IMR-90 (cell line): ENCODE data around the gene MACC1. TPM values are rescaled to one million over a fixed set of nuclear protein-coding genes. Genes with fewer than 3 reads are reported as not detected.
"Not testable (repeated sequence)": the region's sequence is repeated elsewhere in the genome, so short reads cannot be mapped to it uniquely, and the experiment has no call there.

Experiments used
- ATAC-seq: fragments of 200-7000 bp; cut with Tn5 transposase; 2 replicates; pipeline ENCODE4 v1.9.1; 2020; ENCODE audit warnings: low read depth, mild to moderate bottlenecking, moderate library complexity
- BruUV-seq: library from RNA; stranded (reverse); fragments of 400-500 nt; replicated peaks from 2 replicates; lab custom pipeline; 2021; lab: Mats Ljungman, UMichigan
- CTCF ChIA-PET: fragments of 300-600 bp; formaldehyde crosslinking; extraction: SDS; loops from one replicate; lab custom pipeline; 2021; ENCODE audit warnings: antibody characterized with exemption; lab: Yijun Ruan, JAX
- POLR2A ChIA-PET: fragments of 300-600 bp; sonication (Branson Sonifier 250); formaldehyde crosslinking; loops from one replicate; lab custom pipeline; 2022; ENCODE audit warnings: antibody characterized with exemption; ENCODE audit not compliant: unreplicated experiment; lab: Charles Lee
- DNase-seq: peaks from one replicate; pipeline ENCODE4 v3.0.0; 2013
- H2AFZ ChIP-seq: replicated peaks from 2 replicates; pipeline ENCODE3; 2013; ENCODE audit warnings: low read length, mild to moderate bottlenecking; ENCODE audit not compliant: poor library complexity
- H2AK5ac ChIP-seq: 2 replicates; pipeline ENCODE4 v1.6.1; 2013; ENCODE audit warnings: low read depth, low read length, inconsistent platforms
- H2AK9ac ChIP-seq: replicated peaks from 2 replicates; pipeline ENCODE3; 2013; ENCODE audit warnings: mild to moderate bottlenecking, low read depth, low read length, moderate library complexity; ENCODE audit not compliant: poor library complexity
- H2BK120ac ChIP-seq: 2 replicates; pipeline ENCODE4 v1.6.1; 2013; ENCODE audit warnings: low read depth, low read length, inconsistent platforms
- H2BK15ac ChIP-seq: 3 replicates; pipeline ENCODE4 v1.6.1; 2013; ENCODE audit warnings: low read depth, low read length, inconsistent platforms
- H2BK20ac ChIP-seq: 2 replicates; pipeline ENCODE4 v1.6.1; 2013; ENCODE audit warnings: low read depth, mild to moderate bottlenecking, inconsistent platforms, low read length, moderate library complexity
- H2BK5ac ChIP-seq: 2 replicates; pipeline ENCODE4 v1.6.1; 2013; ENCODE audit warnings: mild to moderate bottlenecking, low read depth, low read length, inconsistent platforms; ENCODE audit not compliant: poor library complexity, severe bottlenecking
- H3K14ac ChIP-seq: replicated peaks from 2 replicates; pipeline ENCODE4 v1.6.1; 2013; ENCODE audit warnings: low read depth, low read length, inconsistent platforms
- H3K18ac ChIP-seq: 2 replicates; pipeline ENCODE4 v1.6.1; 2013; ENCODE audit warnings: low read depth, low read length, control low read depth
- H3K23ac ChIP-seq: 2 replicates; pipeline ENCODE4 v1.6.1; 2013; ENCODE audit warnings: low read depth, low read length, inconsistent platforms
- H3K27ac ChIP-seq: 2 replicates; pipeline ENCODE4 v1.5.1; 2013; ENCODE audit warnings: mild to moderate bottlenecking, control low read depth, low read length; ENCODE audit not compliant: insufficient read depth
- H3K27me3 ChIP-seq: 2 replicates; pipeline ENCODE4 v1.6.1; 2013; ENCODE audit warnings: low read length; ENCODE audit not compliant: control insufficient read depth, insufficient read depth
- H3K36me3 ChIP-seq: 2 replicates; pipeline ENCODE4 v1.6.1; 2013; ENCODE audit warnings: low read length, mixed read lengths; ENCODE audit not compliant: control insufficient read depth, insufficient read depth
- H3K4ac ChIP-seq: 2 replicates; pipeline ENCODE4 v1.6.1; 2013; ENCODE audit warnings: low read depth, low read length, inconsistent platforms
- H3K4me1 ChIP-seq: 2 replicates; pipeline ENCODE4 v1.6.1; 2013; ENCODE audit warnings: low read length, mixed read lengths; ENCODE audit not compliant: control insufficient read depth, insufficient read depth
- H3K4me2 ChIP-seq: 2 replicates; pipeline ENCODE4 v1.6.1; 2013; ENCODE audit warnings: low read depth, mild to moderate bottlenecking, control low read depth, low read length, moderate library complexity
- H3K4me3 ChIP-seq: 2 replicates; pipeline ENCODE4 v1.5.1; 2013; ENCODE audit warnings: low read depth, mild to moderate bottlenecking, control low read depth, low read length, moderate library complexity; ENCODE audit not compliant: insufficient read depth
- H3K56ac ChIP-seq: 2 replicates; pipeline ENCODE4 v1.6.1; 2013; ENCODE audit warnings: low read length, inconsistent platforms; ENCODE audit not compliant: insufficient read depth; ENCODE audit errors: extremely low read depth
- H3K79me1 ChIP-seq, 2 experiments: 2 replicates each; pipeline ENCODE4 v1.6.1; 2013; ENCODE audit warnings: low read length in 2 of 2, inconsistent platforms in 1 of 2, low read depth in 1 of 2
- H3K9ac ChIP-seq: 2 replicates; pipeline ENCODE4 v1.6.1; 2013; ENCODE audit warnings: low read depth, low read length, control low read depth
- H3K9me1 ChIP-seq: 2 replicates; pipeline ENCODE4 v1.6.1; 2013; ENCODE audit warnings: low read length, inconsistent platforms; ENCODE audit not compliant: insufficient read depth
- H3K9me3 ChIP-seq: 2 replicates; pipeline ENCODE4 v1.6.1; 2013; ENCODE audit warnings: low read length; ENCODE audit not compliant: control insufficient read depth, insufficient read depth
- H4K20me1 ChIP-seq: 2 replicates; pipeline ENCODE4 v1.6.1; 2013; ENCODE audit warnings: low read length, inconsistent platforms; ENCODE audit not compliant: insufficient read depth
- H4K5ac ChIP-seq: 2 replicates; pipeline ENCODE4 v1.6.1; 2013; ENCODE audit warnings: mild to moderate bottlenecking, low read depth, low read length, control low read depth
- H4K8ac ChIP-seq, 2 experiments: 2 replicates each; pipeline ENCODE4 v1.6.1; 2013; ENCODE audit warnings: low read depth in 2 of 2, low read length in 2 of 2, control low read depth in 1 of 2, inconsistent platforms in 1 of 2
- H4K91ac ChIP-seq: 2 replicates; pipeline ENCODE4 v1.6.1; 2013; ENCODE audit warnings: low read depth, low read length, inconsistent platforms; ENCODE audit not compliant: insufficient read depth
- WGBS, 2 experiments: methylation state at CpG; one replicate each; pipeline versions ENCODE4 v1.1.5 to v1.1.7; 2013; ENCODE audit warnings: missing lambda C conversion rate in 2 of 2; ENCODE audit not compliant: insufficient read length in 1 of 2; ENCODE audit errors: extremely low coverage in 2 of 2; 5-methylcytosine and 5-hydroxymethylcytosine counted together
- dilution Hi-C: fragments of 300-500 bp; cut with HindIII; formaldehyde crosslinking; loops from one replicate; pipeline ENCODE4 v1.14.3; 2018; ENCODE audit warnings: low sequenced_read_pairs; ENCODE audit not compliant: unreplicated experiment
- in situ Hi-C: fragments of 300-500 bp; cut with MboI; formaldehyde crosslinking; loops from 3 replicates; pipeline ENCODE4 v1.14.3; 2019; ENCODE audit warnings: low sequenced_read_pairs, inconsistent platforms, mixed read lengths
- intact Hi-C: fragments of 100-400 bp; cut with micrococcal nuclease; formaldehyde crosslinking; loops from 2 replicates; pipeline ENCODE4 v1.10.0; 2022
- polyA plus RNA-seq, 3 experiments: library from polyadenylated mRNA; depleted of rRNA; stranded (reverse); fragments of >200 nt; gene quantifications; 2 replicates each; pipeline ENCODE4 v1.2.3, GENCODE V29; 2012; ENCODE audit warnings: low replicate concordance in 1 of 3
- total RNA-seq: library from RNA; depleted of rRNA; stranded (reverse); fragments of >200 nt; gene quantifications from 2 replicates; pipeline ENCODE4 v1.2.3, GENCODE V29; 2012

The MACC1 gene
- total and polyA plus RNA-seq, 2 of the 4 experiments (the other 2 are of a cell fraction): under 0.01 TPM; not detected in 1

- H3K4me2 ChIP-seq, H3K79me1 ChIP-seq, in situ Hi-C loops, H2BK20ac ChIP-seq, BruUV-seq, H3K36me3 ChIP-seq, H4K8ac ChIP-seq, H2AK9ac ChIP-seq, H2BK120ac ChIP-seq, H3K18ac ChIP-seq, H3K9ac ChIP-seq, H2BK5ac ChIP-seq, DNase-seq, H2BK15ac ChIP-seq, H4K20me1 ChIP-seq, H4K5ac ChIP-seq, H3K23ac ChIP-seq, H3K56ac ChIP-seq, H2AK5ac ChIP-seq, H3K27me3 ChIP-seq, H3K27ac ChIP-seq, H3K4me1 ChIP-seq, H3K14ac ChIP-seq, H3K4me3 ChIP-seq, H4K91ac ChIP-seq, H3K4ac ChIP-seq, ATAC-seq, H2AFZ ChIP-seq, POLR2A ChIA-PET, H3K9me1 ChIP-seq, CTCF ChIA-PET, intact Hi-C loops, dilution Hi-C loops, H3K9me3 ChIP-seq: not testable (repeated sequence)
- WGBS, 2 experiments: no CpG with 5 or more reads among the region's 2 CpGs
Measured at GRCh38 chr7:20207811-20208210, 9.4 kb downstream of the MACC1 start.
